HepG2 (cell line): ENCODE measurements around the gene PRM2. TPM values are rescaled to one million over a fixed set of nuclear protein-coding genes. Genes with fewer than 3 reads are reported as not detected.

Experiments used
- ATAC-seq: fragments of 200-7000 bp; cut with Tn5 transposase; 3 replicates; pipeline ENCODE4 v1.9.1; 2020; ENCODE audit warnings: mild to moderate bottlenecking, moderate library complexity
- BruUV-seq: library from RNA; stranded (reverse); fragments of 400-500 nt; replicated peaks from 2 replicates; lab custom pipeline; 2021; lab: Mats Ljungman, UMichigan
- CTCF ChIA-PET: fragments of 300-600 bp; formaldehyde crosslinking; extraction: SDS; loops from one replicate; lab custom pipeline; 2021; ENCODE audit warnings: low total read pairs, inconsistent platforms, low intra/inter-chr PET ratio; lab: Yijun Ruan, JAX
- POLR2A ChIA-PET: fragments of 350-600 bp; sonication (Branson Sonifier 250); formaldehyde crosslinking; loops from one replicate; lab custom pipeline; 2020; ENCODE audit warnings: antibody characterized with exemption, inconsistent platforms; lab: Yijun Ruan, JAX
- DNase-seq: peaks from one replicate; pipeline ENCODE4 v3.0.0-alpha.2; 2015; ENCODE audit warnings: low spot score
- FAIRE-seq: peaks from 3 replicates; lab custom pipeline; 2011; peaks lifted over from hg19 to GRCh38; lab: Jason Lieb, UNC
- H2AFZ ChIP-seq: one replicate; pipeline ENCODE4 v1.6.1; 2011; ENCODE audit warnings: low read length, inconsistent platforms
- H3K27ac ChIP-seq: fragments of 300-600 bp; 3 replicates; pipeline ENCODE4 v1.8.0; 2011; ENCODE audit warnings: mixed run types, mild to moderate bottlenecking, mixed read lengths, low read length, inconsistent platforms; ENCODE audit not compliant: insufficient read depth; ENCODE audit errors: extremely low read length
- H3K27me3 ChIP-seq, 2 experiments: fragments of 200-600 bp in 1 of 2; 2 replicates in 1 of 2; 3 replicates in 1 of 2; pipeline versions ENCODE4 v1.6.0 to v1.8.0; 2011; ENCODE audit warnings: low read length in 2 of 2, mild to moderate bottlenecking in 2 of 2, moderate library complexity in 2 of 2, inconsistent platforms in 1 of 2; ENCODE audit not compliant: insufficient read depth in 2 of 2, control insufficient read depth in 1 of 2
- H3K36me3 ChIP-seq, 2 experiments: fragments of 200-600 bp in 1 of 2; replicated peaks in 1 of 2; 2 replicates in 1 of 2; 3 replicates in 1 of 2; pipeline versions ENCODE4 v1.5.1 to v1.8.0; 2011; ENCODE audit warnings: low read length in 2 of 2, inconsistent platforms in 1 of 2; ENCODE audit not compliant: insufficient read depth in 2 of 2, control insufficient read depth in 1 of 2
- H3K4me1 ChIP-seq: 2 replicates; pipeline ENCODE4 v1.5.1; 2012; ENCODE audit warnings: low read length, inconsistent platforms; ENCODE audit not compliant: insufficient read depth
- H3K4me2 ChIP-seq: 2 replicates; pipeline ENCODE4 v1.6.0; 2011; ENCODE audit warnings: low read depth, low read length, inconsistent platforms
- H3K4me3 ChIP-seq, 3 experiments: fragments of 200-600 bp in 1 of 3; sonication (generic), shearing (Covaris generic) in 1 of 3; replicated peaks in 1 of 3; 2 replicates each; pipeline ENCODE4 v1.5.1; 2011 to 2016; ENCODE audit warnings: low read length in 3 of 3, inconsistent platforms in 2 of 3, low read depth in 2 of 3, mild to moderate bottlenecking in 2 of 3, control low read depth in 1 of 3, mixed read lengths in 1 of 3; ENCODE audit not compliant: insufficient read depth in 1 of 3
- H3K79me2 ChIP-seq: one replicate; pipeline ENCODE4 v1.6.1; 2011; ENCODE audit warnings: low read length, inconsistent platforms; ENCODE audit not compliant: insufficient read depth
- H3K9ac ChIP-seq: 2 replicates; pipeline ENCODE4 v1.6.0; 2011; ENCODE audit warnings: mild to moderate bottlenecking, low read depth, low read length, inconsistent platforms; ENCODE audit not compliant: insufficient read depth
- H3K9me3 ChIP-seq: 2 replicates; pipeline ENCODE4 v1.5.1; 2012; ENCODE audit warnings: mild to moderate bottlenecking, low read length
- H4K20me1 ChIP-seq: 2 replicates; pipeline ENCODE4 v1.6.0; 2011; ENCODE audit warnings: inconsistent platforms, mild to moderate bottlenecking, low read length, moderate library complexity; ENCODE audit not compliant: insufficient read depth
- FOXJ3 ChIP-seq: sonication (generic); formaldehyde crosslinking; IDR thresholded peaks from 2 replicates; pipeline ENCODE4 v1.4.0; 2020; ENCODE audit warnings: missing genetic modification reagents, mild to moderate bottlenecking, borderline replicate concordance
- GATAD2A ChIP-seq: IDR thresholded peaks from 2 replicates; pipeline ENCODE4 v1.6.1; 2016
- HNF4G ChIP-seq, 2 experiments: sonication (generic) in 1 of 2; formaldehyde crosslinking in 1 of 2; IDR thresholded peaks; 2 replicates each; pipeline versions ENCODE4 v1.4.0 to v1.6.1; 2011 to 2020; ENCODE audit warnings: borderline replicate concordance in 2 of 2, low read depth in 2 of 2, mild to moderate bottlenecking in 2 of 2, low read length in 1 of 2, missing genetic modification reagents in 1 of 2, moderate library complexity in 1 of 2
- IKZF5 ChIP-seq: IDR thresholded peaks from 2 replicates; pipeline ENCODE4 v1.6.1; 2018; ENCODE audit warnings: missing genetic modification reagents, mild to moderate bottlenecking, missing compliant biosample characterization
- MED1 ChIP-seq: sonication (generic); formaldehyde crosslinking; IDR thresholded peaks from 2 replicates; pipeline ENCODE4 v1.4.0; 2020; ENCODE audit warnings: missing genetic modification reagents
- MYC ChIP-seq: sonication (generic); formaldehyde crosslinking; IDR thresholded peaks from 2 replicates; pipeline ENCODE4 v1.9.0; 2021; ENCODE audit warnings: missing genetic modification reagents, borderline replicate concordance
- SALL1 ChIP-seq: sonication (generic); formaldehyde crosslinking; IDR thresholded peaks from 2 replicates; pipeline ENCODE4 v1.8.0; 2022; ENCODE audit warnings: mild to moderate bottlenecking, missing genetic modification reagents
- SOX5 ChIP-seq: IDR thresholded peaks from 2 replicates; pipeline ENCODE4 v1.6.1; 2016; ENCODE audit warnings: borderline replicate concordance
- YEATS4 ChIP-seq: sonication (generic); formaldehyde crosslinking; IDR thresholded peaks from 2 replicates; pipeline ENCODE4 v1.4.0; 2020; ENCODE audit warnings: missing genetic modification reagents, borderline replicate concordance
- ZFP36 ChIP-seq: fragments of 150-350 bp; IDR thresholded peaks from 2 replicates; pipeline ENCODE4 v1.6.1; 2018; ENCODE audit warnings: borderline replicate concordance, low read length, low read depth; ENCODE audit not compliant: partially characterized antibody
- ZFP91 ChIP-seq: sonication (generic); formaldehyde crosslinking; IDR thresholded peaks from 2 replicates; pipeline ENCODE4 v1.9.0; 2022; ENCODE audit warnings: missing genetic modification reagents, mild to moderate bottlenecking, borderline replicate concordance
- ZNF121 ChIP-seq: sonication (generic); formaldehyde crosslinking; IDR thresholded peaks from 2 replicates; pipeline ENCODE4 v1.5.0; 2020; ENCODE audit warnings: mild to moderate bottlenecking, missing genetic modification reagents
- ZNF329 ChIP-seq: sonication (generic); formaldehyde crosslinking; IDR thresholded peaks from 2 replicates; pipeline ENCODE4 v1.9.0; 2021; ENCODE audit warnings: low read depth, mild to moderate bottlenecking, missing genetic modification reagents
- ZNF891 ChIP-seq: sonication (generic); formaldehyde crosslinking; IDR thresholded peaks from 2 replicates; pipeline ENCODE4 v1.5.0; 2020; ENCODE audit warnings: mild to moderate bottlenecking, missing genetic modification reagents
- WGBS: methylation state at CpG from one replicate; pipeline ENCODE4 v1.1.6; 2017; ENCODE audit warnings: low lambda C conversion rate; 5-methylcytosine and 5-hydroxymethylcytosine counted together
- in situ Hi-C: cut with HindIII; loops from 2 replicates; pipeline ENCODE4 v1.10.0; 2017; ENCODE audit warnings: low pct_unique_long_range_greater_than_20kb; ENCODE audit not compliant: extremely low pct_ligation_motif_present
- intact Hi-C: fragments of 100-400 bp; cut with micrococcal nuclease; formaldehyde crosslinking; loops from one replicate; pipeline ENCODE4 v1.10.0; 2022; ENCODE audit not compliant: unreplicated experiment
- polyA plus RNA-seq, 8 experiments: library from polyadenylated mRNA; depleted of rRNA in 3 of 8; stranded (reverse) in 7 of 8; unstranded in 1 of 8; fragments of >200 nt; fragmentation: Illumina TruSeq in 4 of 8; extraction: Trizol in 4 of 8; gene quantifications; 2 replicates each; pipeline versions ENCODE4 v1.2.1 to v1.2.3, GENCODE V29; 2011 to 2016; ENCODE audit warnings: low read depth in 4 of 8, missing spikeins in 1 of 8, mixed read lengths in 1 of 8; ENCODE audit not compliant: insufficient read depth in 1 of 8
- total RNA-seq, 5 experiments: library from RNA; depleted of rRNA; stranded (reverse); fragments of >200 nt; fragmentation: Illumina TruSeq; extraction: Trizol; gene quantifications; 2 replicates each; pipeline ENCODE4 v1.2.3, GENCODE V29; 2016; ENCODE audit warnings: low read depth in 1 of 5

The PRM2 gene
- total and polyA plus RNA-seq, 2 of the 13 experiments (the other 11 are each of a cell fraction or from before 2014, with no cell fraction given) = 0.54 TPM; not detected in 1

- TF ChIP-seq ZFP91 (peak; percentile 35; the same call in 1 of the 2 replicates), ZNF891 (0 out of 2 replicates have a peak, but pooled peaks have one; percentile 70)
Measured at GRCh38 chr16:11314309-11314894, 38.1 kb upstream of the PRM2 start (continued).

- no peaks in the 10 kb centered on the region for H3K79me2 ChIP-seq
- ChIA-PET POLR2A (interaction anchor here (0.8 to 7.4 kb wide), 10 partner anchors 16 to 73 kb away, joined by 3 to 234 read pairs (median 6); partner anchors contain the start of genes PRM2, PRM3 and SOCS1), CTCF (interaction anchor here (0.9 kb wide), 1 partner anchor 34 kb away, joined by 4 read pairs; no protein-coding TSS in a partner anchor)
- no TSS peak for BruUV-seq
- peak overlapping the region in 1 of 3 experiments; percentile 49; a peak in 1 of 6 replicates for H3K4me3 ChIP-seq
- ATAC-seq (no peak), FAIRE-seq (no peak), DNase-seq (no peak)
- no peaks in the 10 kb centered on the region for H3K36me3 ChIP-seq
- H3K4me1 ChIP-seq = peaks cover 65% of the 10 kb centered on the region
- in situ Hi-C loops = no loop called here
- H3K4me2 ChIP-seq = peak overlapping the region; percentile 73
- no peaks in the 10 kb centered on the region for H3K9me3 ChIP-seq
- H3K27ac ChIP-seq = peak overlapping the region; percentile 88
- peak overlapping the region; percentile 58; the same call in 1 of the 2 replicates for H3K9ac ChIP-seq
- H4K20me1 ChIP-seq = no peaks in the 10 kb centered on the region
- 88% methylated on average over 9 of the region's 9 CpGs for WGBS
- intact Hi-C loops = no loop called here
- H3K27me3 ChIP-seq = no peaks in the 10 kb centered on the region
- no peak overlapping the region for H2AFZ ChIP-seq
- TF ChIP-seq SALL1 (CRISPR knock-in tag) (peak; percentile 52), MYC (CRISPR knock-in tag) (0 out of 2 replicates have a peak, but pooled peaks have one; percentile 18), FOXJ3 (CRISPR knock-in tag) (no peak), MED1 (CRISPR knock-in tag) (peak; percentile 46), ZNF329 (no peak), YEATS4 (CRISPR knock-in tag) (peak; percentile 44; the same call in 1 of the 2 replicates), HNF4G (IDR thresholded peaks at IDR 0.05; ENCODE audit: borderline replicate concordance, low read depth, low read length) (0 out of 2 replicates have a peak, but pooled peaks have one; percentile 20), HNF4G (CRISPR knock-in tag; IDR thresholded peaks at IDR 0.05; ENCODE audit: borderline replicate concordance, low read depth) (no peak; the same call in 1 of the 2 replicates), ZFP36 (no peak), SOX5 (0 out of 2 replicates have a peak, but pooled peaks have one; percentile 11), IKZF5 (CRISPR knock-in tag) (peak; percentile 44; the same call in 1 of the 2 replicates), ZNF121 (CRISPR knock-in tag) (peak; percentile 97), GATAD2A (peak; percentile 64)
Measured at GRCh38 chr16:11313493-11314308, 37.4 kb upstream of the PRM2 start.
